ENCODE results near the gene GPC6. TPM values are rescaled to one million over a fixed set of nuclear protein-coding genes. Genes with fewer than 3 reads are reported as not detected.
A peak's percentile ranks its signal among the peaks of the same experiment; 100 is the strongest.

Gene GPC6
- total RNA-seq, 1 donor from 2014 or later, result 63.0 TPM

GRCh38 chr13:93409816-93410215, 183.2 kb downstream of the GPC6 start:
- H3K4me3 Mint-ChIP-seq (ENCODE audit: unreplicated experiment), result no peak overlapping the region
- no peak overlapping the region for H3K4me3 ChIP-seq (ENCODE audit: insufficient read depth, low read depth, low read length)
- peaks cover 15% of the 10 kb centered on the region for H3K4me1 Mint-ChIP-seq (ENCODE audit: low read depth, unreplicated experiment)
- no peaks in the 10 kb centered on the region for H3K9me3 Mint-ChIP-seq (ENCODE audit: unreplicated experiment)
- H3K79me2 ChIP-seq (ENCODE audit: insufficient read depth, low read length), result no peaks in the 10 kb centered on the region
- FAIRE-seq (no peak), DNase-seq (ENCODE audit: low read depth) (no peak)
- H3K36me3 ChIP-seq (ENCODE audit: insufficient read depth, low read length), result no peaks in the 10 kb centered on the region
- H3K9ac ChIP-seq (ENCODE audit: low read length), result no peak overlapping the region
- H3K4me1 ChIP-seq (ENCODE audit: insufficient read depth, low read length), result peaks cover 8% of the 10 kb centered on the region
- no peaks in the 10 kb centered on the region for H3K27me3 Mint-ChIP-seq (ENCODE audit: low read depth, unreplicated experiment)
- H3K9me3 ChIP-seq (ENCODE audit: insufficient read depth, low read depth, low read length), result no peaks in the 10 kb centered on the region
- no peaks in the 10 kb centered on the region for H3K36me3 Mint-ChIP-seq (ENCODE audit: low read depth, unreplicated experiment)
- no peak overlapping the region for H3K27ac ChIP-seq (ENCODE audit: low read depth, low read length)
- H2AFZ ChIP-seq (ENCODE audit: low read depth, low read length), result no peak overlapping the region
- no peak overlapping the region for H3K27ac Mint-ChIP-seq (ENCODE audit: unreplicated experiment)
- no peaks in the 10 kb centered on the region for H3K27me3 ChIP-seq (ENCODE audit: insufficient read depth, low read length)
- H4K20me1 ChIP-seq (ENCODE audit: insufficient read depth, low read length), result peaks cover 31% of the 10 kb centered on the region
- TF ChIP-seq EZH2 (IDR thresholded peaks at IDR 0.05; ENCODE audit: insufficient read depth, low read length), result no peak
- TF ChIP-seq CTCF (IDR thresholded peaks at IDR 0.05; ENCODE audit: insufficient read depth, low read depth, low read length), result no peak
- no peak overlapping the region for H3K4me2 ChIP-seq (ENCODE audit: low read length)

DNA sequence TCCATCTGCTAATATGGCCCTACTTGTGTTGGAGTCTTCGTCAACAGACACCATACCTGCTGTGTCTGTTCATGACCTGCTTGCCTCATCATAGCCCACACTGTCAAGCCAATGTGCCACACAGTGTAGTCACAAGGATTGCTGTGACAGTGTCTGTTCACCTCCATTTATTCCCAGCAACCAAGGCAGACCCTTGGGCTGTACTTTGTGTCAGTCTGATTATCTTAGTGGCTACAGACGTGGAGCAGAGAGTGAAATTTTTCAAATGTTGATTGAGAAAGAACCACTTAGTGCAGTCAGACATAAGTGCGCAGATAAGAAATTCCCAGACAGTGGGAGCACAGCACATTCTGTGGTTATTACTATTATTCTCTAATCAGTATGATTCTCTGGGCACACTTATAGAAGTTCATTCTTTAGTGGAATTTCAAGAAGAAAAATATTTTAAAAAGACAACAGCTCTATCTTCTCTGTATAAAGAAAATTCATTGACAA, 184.6 kb downstream of the GPC6 start:
- no peaks in the 10 kb centered on the region for H3K27me3 Mint-ChIP-seq (ENCODE audit: low read depth, unreplicated experiment)
- H3K36me3 Mint-ChIP-seq (ENCODE audit: low read depth, unreplicated experiment), result no peaks in the 10 kb centered on the region
- H3K9ac ChIP-seq (ENCODE audit: low read length), result no peak overlapping the region
- H3K4me3 ChIP-seq (ENCODE audit: insufficient read depth, low read depth, low read length), result no peak overlapping the region
- no peaks in the 10 kb centered on the region for H3K36me3 ChIP-seq (ENCODE audit: insufficient read depth, low read length)
- no peak overlapping the region for H3K4me2 ChIP-seq (ENCODE audit: low read length)
- H3K27me3 ChIP-seq (ENCODE audit: insufficient read depth, low read length), result no peaks in the 10 kb centered on the region
- no peak overlapping the region for H3K27ac Mint-ChIP-seq (ENCODE audit: unreplicated experiment)
- no peaks in the 10 kb centered on the region for H3K9me3 Mint-ChIP-seq (ENCODE audit: unreplicated experiment)
- TF ChIP-seq EZH2 (IDR thresholded peaks at IDR 0.05; ENCODE audit: insufficient read depth, low read length), result no peak
- TF ChIP-seq CTCF (IDR thresholded peaks at IDR 0.05; ENCODE audit: insufficient read depth, low read depth, low read length), result no peak
- H4K20me1 ChIP-seq (ENCODE audit: insufficient read depth, low read length), result peaks cover 20% of the 10 kb centered on the region
- DNase-seq (ENCODE audit: low read depth), result peak; percentile 71
- peaks cover 11% of the 10 kb centered on the region for H3K4me1 ChIP-seq (ENCODE audit: insufficient read depth, low read length)
- FAIRE-seq, result no peak
- H2AFZ ChIP-seq (ENCODE audit: low read depth, low read length), result no peak overlapping the region
- H3K27ac ChIP-seq (ENCODE audit: low read depth, low read length), result no peak overlapping the region
- H3K4me1 Mint-ChIP-seq (ENCODE audit: low read depth, unreplicated experiment), result peaks cover 15% of the 10 kb centered on the region
- H3K79me2 ChIP-seq (ENCODE audit: insufficient read depth, low read length), result peaks cover 11% of the 10 kb centered on the region
- no peak overlapping the region for H3K4me3 Mint-ChIP-seq (ENCODE audit: unreplicated experiment)
- no peaks in the 10 kb centered on the region for H3K9me3 ChIP-seq (ENCODE audit: insufficient read depth, low read depth, low read length)

GRCh38 chr13:93412676-93413075, 186.1 kb downstream of the GPC6 start:
- Histone ChIP-seq H3K27ac (ENCODE audit: low read depth, low read length) (no peak overlapping the region), H3K36me3 (ENCODE audit: insufficient read depth, low read length) (no peaks in the 10 kb centered on the region), H3K4me3 (ENCODE audit: insufficient read depth, low read depth, low read length) (no peak overlapping the region), H3K9ac (ENCODE audit: low read length) (no peak overlapping the region), H3K79me2 (ENCODE audit: insufficient read depth, low read length) (peaks cover 11% of the 10 kb centered on the region), H3K4me2 (ENCODE audit: low read length) (no peak overlapping the region), H2AFZ (ENCODE audit: low read depth, low read length) (no peak overlapping the region), H4K20me1 (ENCODE audit: insufficient read depth, low read length) (peaks cover 23% of the 10 kb centered on the region), H3K9me3 (ENCODE audit: insufficient read depth, low read depth, low read length) (no peaks in the 10 kb centered on the region), H3K4me1 (ENCODE audit: insufficient read depth, low read length) (peaks cover 22% of the 10 kb centered on the region), H3K27me3 (ENCODE audit: insufficient read depth, low read length) (no peaks in the 10 kb centered on the region)
- H3K9me3 Mint-ChIP-seq (ENCODE audit: unreplicated experiment), result no peaks in the 10 kb centered on the region
- no peak for DNase-seq (ENCODE audit: low read depth)
- peaks cover 21% of the 10 kb centered on the region for H3K4me1 Mint-ChIP-seq (ENCODE audit: low read depth, unreplicated experiment)
- H3K36me3 Mint-ChIP-seq (ENCODE audit: low read depth, unreplicated experiment), result no peaks in the 10 kb centered on the region
- no peaks in the 10 kb centered on the region for H3K27me3 Mint-ChIP-seq (ENCODE audit: low read depth, unreplicated experiment)
- H3K4me3 Mint-ChIP-seq (ENCODE audit: unreplicated experiment), result no peak overlapping the region
- no peak overlapping the region for H3K27ac Mint-ChIP-seq (ENCODE audit: unreplicated experiment)
- TF ChIP-seq CTCF (IDR thresholded peaks at IDR 0.05; ENCODE audit: insufficient read depth, low read depth, low read length) (no peak), EZH2 (IDR thresholded peaks at IDR 0.05; ENCODE audit: insufficient read depth, low read length) (no peak)
- FAIRE-seq, result no peak

Data from astrocyte (in vitro differentiated cells and primary cell).